Measurements from ENCODE around the gene TRIM72.

DNA sequence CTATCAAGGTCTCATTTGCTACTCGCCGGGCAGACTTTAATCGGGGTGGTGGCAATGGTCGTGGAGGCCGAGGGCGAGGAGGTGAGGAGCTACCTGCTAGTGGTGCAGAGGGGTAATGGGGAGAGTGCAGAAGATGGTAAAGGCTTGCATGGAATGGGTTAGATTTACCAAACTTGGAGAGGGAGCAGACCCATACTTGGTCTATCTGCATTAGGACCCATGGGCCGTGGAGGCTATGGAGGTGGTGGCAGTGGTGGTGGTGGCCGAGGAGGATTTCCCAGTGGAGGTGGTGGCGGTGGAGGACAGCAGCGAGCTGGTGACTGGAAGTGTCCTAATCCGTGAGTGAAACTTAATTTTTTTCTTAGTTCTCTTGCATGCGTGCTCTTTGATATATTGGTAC lies 23.9 kb upstream of the TRIM72 start:
- TF ChIP-seq, protein P1, sequence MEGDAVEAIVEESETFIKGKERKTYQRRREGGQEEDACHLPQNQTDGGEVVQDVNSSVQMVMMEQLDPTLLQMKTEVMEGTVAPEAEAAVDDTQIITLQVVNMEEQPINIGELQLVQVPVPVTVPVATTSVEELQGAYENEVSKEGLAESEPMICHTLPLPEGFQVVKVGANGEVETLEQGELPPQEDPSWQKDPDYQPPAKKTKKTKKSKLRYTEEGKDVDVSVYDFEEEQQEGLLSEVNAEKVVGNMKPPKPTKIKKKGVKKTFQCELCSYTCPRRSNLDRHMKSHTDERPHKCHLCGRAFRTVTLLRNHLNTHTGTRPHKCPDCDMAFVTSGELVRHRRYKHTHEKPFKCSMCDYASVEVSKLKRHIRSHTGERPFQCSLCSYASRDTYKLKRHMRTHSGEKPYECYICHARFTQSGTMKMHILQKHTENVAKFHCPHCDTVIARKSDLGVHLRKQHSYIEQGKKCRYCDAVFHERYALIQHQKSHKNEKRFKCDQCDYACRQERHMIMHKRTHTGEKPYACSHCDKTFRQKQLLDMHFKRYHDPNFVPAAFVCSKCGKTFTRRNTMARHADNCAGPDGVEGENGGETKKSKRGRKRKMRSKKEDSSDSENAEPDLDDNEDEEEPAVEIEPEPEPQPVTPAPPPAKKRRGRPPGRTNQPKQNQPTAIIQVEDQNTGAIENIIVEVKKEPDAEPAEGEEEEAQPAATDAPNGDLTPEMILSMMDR (IDR thresholded peaks at IDR 0.05) = no peak
- no peak for TF ChIP-seq POLR2A (IDR thresholded peaks at IDR 0.05)
